Measurements from ENCODE around the gene TMCO1. TPM values are rescaled to one million over a fixed set of nuclear protein-coding genes. Genes with fewer than 3 reads are reported as not detected.
"Not testable (repeated sequence)": the region's sequence is repeated elsewhere in the genome, so short reads cannot be mapped to it uniquely, and the experiment has no call there.

Gene TMCO1
- total and polyA plus RNA-seq, 2 donors: 86.2 to 116 TPM

- Histone ChIP-seq H3K27me3 (ENCODE audit: control insufficient read depth in 2 of 2, insufficient read depth in 1 of 2, low read length in 1 of 2) (no peaks in the 10 kb centered on the region), H3K4me1 (ENCODE audit: control insufficient read depth in 2 of 2, insufficient read depth in 2 of 2, low read length in 2 of 2) (no peaks in the 10 kb centered on the region), H3K4me3 (ENCODE audit: low read length in 2 of 2) (no peak overlapping the region), H3K27ac (ENCODE audit: low read depth in 1 of 2, low read length in 1 of 2) (no peak overlapping the region), H3K36me3 (ENCODE audit: control insufficient read depth in 2 of 2, insufficient read depth in 2 of 2, low read length in 1 of 2) (no peaks in the 10 kb centered on the region), H3K9me3 (ENCODE audit: control insufficient read depth in 2 of 2, insufficient read depth in 1 of 2, low read length in 1 of 2) (no peaks in the 10 kb centered on the region)
- no peak for DNase-seq (ENCODE audit: low read depth in 6 of 9, low spot score in 9 of 9)
- 85% methylated on average over 2 of the region's 2 CpGs for WGBS
These were observed 25.3 kb upstream of the TMCO1 start for GRCh38 chr1:165793951-165794350.

DNA sequence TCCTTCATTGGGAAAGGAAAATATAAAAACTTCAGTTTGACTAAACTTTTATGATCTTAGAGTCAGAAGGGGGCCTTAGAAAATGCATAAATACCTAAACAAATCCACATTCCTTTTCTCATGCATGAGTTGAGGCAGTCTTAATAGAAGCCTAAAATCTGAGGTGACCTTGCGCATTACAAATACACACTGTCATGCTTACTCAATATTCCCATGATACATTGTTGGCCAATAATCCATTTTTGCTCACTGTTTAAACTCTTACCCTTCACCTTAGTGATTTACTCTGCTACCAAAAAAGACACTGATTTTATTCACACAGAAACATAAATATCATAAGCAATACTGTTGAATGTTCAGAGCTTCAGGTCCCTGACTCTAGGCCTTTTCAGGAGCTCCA lies 19.1 kb upstream of the TMCO1 start:
- H3K9me3 ChIP-seq (ENCODE audit: control insufficient read depth in 2 of 2, insufficient read depth in 1 of 2, low read length in 1 of 2): peaks cover 0 to 6% of the 10 kb centered on the region in 2 donors
- H3K4me1 ChIP-seq (ENCODE audit: control insufficient read depth in 2 of 2, insufficient read depth in 2 of 2, low read length in 2 of 2): no peaks in the 10 kb centered on the region
- no peaks in the 10 kb centered on the region for H3K27me3 ChIP-seq (ENCODE audit: control insufficient read depth in 2 of 2, insufficient read depth in 1 of 2, low read length in 1 of 2)
- no peak overlapping the region for H3K4me3 ChIP-seq (ENCODE audit: low read length in 2 of 2)
- no peak overlapping the region for H3K27ac ChIP-seq (ENCODE audit: low read depth in 1 of 2, low read length in 1 of 2)
- no peaks in the 10 kb centered on the region for H3K36me3 ChIP-seq (ENCODE audit: control insufficient read depth in 2 of 2, insufficient read depth in 2 of 2, low read length in 1 of 2)
- DNase-seq (ENCODE audit: low read depth in 6 of 9, low spot score in 9 of 9): no peak
- WGBS: 100% methylated on average over 1 of the region's 1 CpG

GRCh38 chr1:165783519-165783918 lies 14.9 kb upstream of the TMCO1 start:
- H3K9me3 ChIP-seq (ENCODE audit: control insufficient read depth in 2 of 2, insufficient read depth in 1 of 2, low read length in 1 of 2); H3K36me3 ChIP-seq (ENCODE audit: control insufficient read depth in 2 of 2, insufficient read depth in 2 of 2, low read length in 1 of 2); DNase-seq (ENCODE audit: low read depth in 6 of 9, low spot score in 9 of 9); H3K4me3 ChIP-seq (ENCODE audit: low read length in 2 of 2); H3K4me1 ChIP-seq (ENCODE audit: control insufficient read depth in 2 of 2, insufficient read depth in 2 of 2, low read length in 2 of 2); H3K27me3 ChIP-seq (ENCODE audit: control insufficient read depth in 2 of 2, insufficient read depth in 1 of 2, low read length in 1 of 2); H3K27ac ChIP-seq (ENCODE audit: low read depth in 1 of 2, low read length in 1 of 2): not testable (repeated sequence)
- 97% methylated on average over 11 of the region's 11 CpGs for WGBS

GRCh38 chr1:165778197-165778596 lies 9.5 kb upstream of the TMCO1 start:
- H3K4me3 ChIP-seq (ENCODE audit: low read length in 2 of 2); H3K27ac ChIP-seq (ENCODE audit: low read depth in 1 of 2, low read length in 1 of 2); H3K4me1 ChIP-seq (ENCODE audit: control insufficient read depth in 2 of 2, insufficient read depth in 2 of 2, low read length in 2 of 2); H3K9me3 ChIP-seq (ENCODE audit: control insufficient read depth in 2 of 2, insufficient read depth in 1 of 2, low read length in 1 of 2); DNase-seq (ENCODE audit: low read depth in 6 of 9, low spot score in 9 of 9); H3K36me3 ChIP-seq (ENCODE audit: control insufficient read depth in 2 of 2, insufficient read depth in 2 of 2, low read length in 1 of 2); H3K27me3 ChIP-seq (ENCODE audit: control insufficient read depth in 2 of 2, insufficient read depth in 1 of 2, low read length in 1 of 2): not testable (repeated sequence)
- WGBS: no CpG with 5 or more reads among the region's 3 CpGs

DNA sequence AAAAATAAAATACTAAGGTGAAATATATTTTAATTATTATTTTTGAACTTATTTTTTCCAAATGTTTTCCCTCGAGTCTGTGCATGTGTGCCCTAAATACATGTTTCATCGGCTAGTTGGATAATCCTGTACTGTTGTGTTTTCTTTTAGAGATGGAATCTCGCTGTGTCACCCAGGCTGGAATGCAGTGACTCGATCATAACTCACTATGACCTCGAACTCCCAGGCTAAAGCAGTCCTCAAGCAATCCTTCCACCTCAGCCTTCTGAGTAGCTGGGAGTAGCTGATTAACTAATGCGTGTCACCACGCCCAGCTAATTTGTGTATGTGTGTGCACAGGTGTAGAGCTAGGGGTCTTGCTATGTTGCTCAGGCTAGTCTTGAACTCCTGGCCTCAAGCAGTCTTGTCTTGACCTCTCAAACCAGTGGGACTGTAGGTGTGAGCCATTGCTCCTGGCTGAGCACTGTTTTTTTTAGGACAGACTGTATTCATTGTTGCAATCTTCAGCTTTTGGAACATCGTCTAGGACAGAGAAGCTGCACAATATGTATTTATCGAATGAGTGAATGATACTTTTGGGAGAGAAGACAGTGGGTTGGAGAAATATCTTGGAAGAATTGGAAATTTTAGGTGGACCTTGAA lies 4.8 kb upstream of the TMCO1 start:
- H3K4me1 ChIP-seq (ENCODE audit: control insufficient read depth in 2 of 2, insufficient read depth in 2 of 2, low read length in 2 of 2): peaks cover 6 to 8% of the 10 kb centered on the region in 2 donors
- 93% methylated on average over 9 of the region's 9 CpGs for WGBS
- no peaks in the 10 kb centered on the region for H3K9me3 ChIP-seq (ENCODE audit: control insufficient read depth in 2 of 2, insufficient read depth in 1 of 2, low read length in 1 of 2)
- no peak overlapping the region for H3K4me3 ChIP-seq (ENCODE audit: low read length in 2 of 2)
- no peaks in the 10 kb centered on the region for H3K27me3 ChIP-seq (ENCODE audit: control insufficient read depth in 2 of 2, insufficient read depth in 1 of 2, low read length in 1 of 2)
- H3K27ac ChIP-seq (ENCODE audit: low read depth in 1 of 2, low read length in 1 of 2): no peak overlapping the region
- peaks cover 0 to 2% of the 10 kb centered on the region in 2 donors for H3K36me3 ChIP-seq (ENCODE audit: control insufficient read depth in 2 of 2, insufficient read depth in 2 of 2, low read length in 1 of 2)
- no peak for DNase-seq (ENCODE audit: low read depth in 6 of 9, low spot score in 9 of 9)

- H3K9me3 ChIP-seq (ENCODE audit: control insufficient read depth in 2 of 2, insufficient read depth in 1 of 2, low read length in 1 of 2): no peaks in the 10 kb centered on the region
- 98% methylated on average over 3 of the region's 3 CpGs for WGBS
These were observed 4.1 kb upstream of the TMCO1 start for GRCh38 chr1:165772739-165773138.

DNA sequence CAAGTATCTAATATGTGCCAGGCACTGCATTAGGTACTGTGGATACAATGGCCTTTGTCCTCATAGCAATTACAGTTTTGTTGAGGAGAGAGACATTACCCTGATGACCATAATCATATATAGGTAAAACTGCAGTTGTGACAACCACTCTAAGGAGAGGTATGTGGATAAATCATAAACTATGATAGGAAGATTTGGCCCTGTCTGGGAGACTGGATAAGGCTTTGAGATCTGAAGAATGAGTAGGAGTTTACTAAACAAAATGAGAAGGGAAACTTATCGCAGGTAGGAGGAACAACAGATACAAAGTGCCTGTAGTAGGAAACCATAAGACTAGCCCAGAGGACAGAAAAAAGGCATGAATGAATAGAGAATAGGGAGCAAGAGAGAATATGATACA lies 4.4 kb downstream of the TMCO1 start:
- H3K4me3 ChIP-seq (ENCODE audit: low read length in 2 of 2): no peak overlapping the region
- H3K4me1 ChIP-seq (ENCODE audit: control insufficient read depth in 2 of 2, insufficient read depth in 2 of 2, low read length in 2 of 2): peaks cover 0 to 7% of the 10 kb centered on the region in 2 donors
- DNase-seq (ENCODE audit: low read depth in 6 of 9, low spot score in 9 of 9): no peak
- WGBS: 100% methylated on average over 1 of the region's 1 CpG
- H3K36me3 ChIP-seq (ENCODE audit: control insufficient read depth in 2 of 2, insufficient read depth in 2 of 2, low read length in 1 of 2): peaks cover 16 to 36% of the 10 kb centered on the region in 2 donors
- H3K9me3 ChIP-seq (ENCODE audit: control insufficient read depth in 2 of 2, insufficient read depth in 1 of 2, low read length in 1 of 2): no peaks in the 10 kb centered on the region
- H3K27me3 ChIP-seq (ENCODE audit: control insufficient read depth in 2 of 2, insufficient read depth in 1 of 2, low read length in 1 of 2): no peaks in the 10 kb centered on the region
- no peak overlapping the region for H3K27ac ChIP-seq (ENCODE audit: low read depth in 1 of 2, low read length in 1 of 2)

More at GRCh38 chr1:165772739-165773138, 4.1 kb upstream of the TMCO1 start:
- Histone ChIP-seq H3K27me3 (ENCODE audit: control insufficient read depth in 2 of 2, insufficient read depth in 1 of 2, low read length in 1 of 2) (no peaks in the 10 kb centered on the region), H3K27ac (ENCODE audit: low read depth in 1 of 2, low read length in 1 of 2) (no peak overlapping the region), H3K36me3 (ENCODE audit: control insufficient read depth in 2 of 2, insufficient read depth in 2 of 2, low read length in 1 of 2) (peaks cover 0 to 2% of the 10 kb centered on the region in 2 donors), H3K4me3 (ENCODE audit: low read length in 2 of 2) (no peak overlapping the region), H3K4me1 (ENCODE audit: control insufficient read depth in 2 of 2, insufficient read depth in 2 of 2, low read length in 2 of 2) (peaks cover 8% of the 10 kb centered on the region in 2 donors)
- no peak for DNase-seq (ENCODE audit: low read depth in 6 of 9, low spot score in 9 of 9)

GRCh38 chr1:165763442-165763841 lies 5.2 kb downstream of the TMCO1 start:
- H3K36me3 ChIP-seq (ENCODE audit: control insufficient read depth in 2 of 2, insufficient read depth in 2 of 2, low read length in 1 of 2): peaks cover 13 to 41% of the 10 kb centered on the region in 2 donors

DNA sequence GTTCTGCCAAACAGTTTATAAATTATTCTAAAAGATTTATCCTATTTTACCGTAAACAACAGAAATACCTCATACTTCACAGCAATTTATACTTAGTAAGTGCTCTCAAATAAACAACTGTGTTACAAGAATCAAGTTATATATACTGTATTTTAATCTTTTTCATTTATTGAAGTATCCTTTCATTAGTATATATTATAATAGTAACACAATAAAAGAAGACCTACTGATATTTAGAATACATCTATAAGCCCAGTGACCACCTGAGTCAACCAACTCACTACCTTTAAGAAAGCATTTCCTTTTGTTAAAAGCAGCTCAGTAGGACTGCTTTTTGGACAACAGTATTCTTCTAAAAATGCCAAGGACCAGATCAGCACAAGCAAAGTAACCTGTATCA lies 5.9 kb downstream of the TMCO1 start:
- peaks cover 19 to 48% of the 10 kb centered on the region in 2 donors for H3K36me3 ChIP-seq (ENCODE audit: control insufficient read depth in 2 of 2, insufficient read depth in 2 of 2, low read length in 1 of 2)
- H3K27ac ChIP-seq (ENCODE audit: low read depth in 1 of 2, low read length in 1 of 2): no peak overlapping the region
- H3K9me3 ChIP-seq (ENCODE audit: control insufficient read depth in 2 of 2, insufficient read depth in 1 of 2, low read length in 1 of 2): no peaks in the 10 kb centered on the region
- WGBS: 100% methylated on average over 1 of the region's 1 CpG
- H3K27me3 ChIP-seq (ENCODE audit: control insufficient read depth in 2 of 2, insufficient read depth in 1 of 2, low read length in 1 of 2): no peaks in the 10 kb centered on the region
- no peak overlapping the region for H3K4me3 ChIP-seq (ENCODE audit: low read length in 2 of 2)
- DNase-seq (ENCODE audit: low read depth in 6 of 9, low spot score in 9 of 9): no peak
- peaks cover 0 to 3% of the 10 kb centered on the region in 2 donors for H3K4me1 ChIP-seq (ENCODE audit: control insufficient read depth in 2 of 2, insufficient read depth in 2 of 2, low read length in 2 of 2)

More at GRCh38 chr1:165763442-165763841, 5.2 kb downstream of the TMCO1 start:
- WGBS: 96% methylated on average over 2 of the region's 2 CpGs
- Histone ChIP-seq H3K4me3 (ENCODE audit: low read length in 2 of 2) (no peak overlapping the region), H3K27ac (ENCODE audit: low read depth in 1 of 2, low read length in 1 of 2) (no peak overlapping the region), H3K4me1 (ENCODE audit: control insufficient read depth in 2 of 2, insufficient read depth in 2 of 2, low read length in 2 of 2) (peaks cover 0 to 6% of the 10 kb centered on the region in 2 donors), H3K27me3 (ENCODE audit: control insufficient read depth in 2 of 2, insufficient read depth in 1 of 2, low read length in 1 of 2) (no peaks in the 10 kb centered on the region), H3K9me3 (ENCODE audit: control insufficient read depth in 2 of 2, insufficient read depth in 1 of 2, low read length in 1 of 2) (no peaks in the 10 kb centered on the region)
- no peak for DNase-seq (ENCODE audit: low read depth in 6 of 9, low spot score in 9 of 9)

All from thymus (tissue), 11 donors.